ENCODE results near the gene TK1.

Gene TK1

DNA sequence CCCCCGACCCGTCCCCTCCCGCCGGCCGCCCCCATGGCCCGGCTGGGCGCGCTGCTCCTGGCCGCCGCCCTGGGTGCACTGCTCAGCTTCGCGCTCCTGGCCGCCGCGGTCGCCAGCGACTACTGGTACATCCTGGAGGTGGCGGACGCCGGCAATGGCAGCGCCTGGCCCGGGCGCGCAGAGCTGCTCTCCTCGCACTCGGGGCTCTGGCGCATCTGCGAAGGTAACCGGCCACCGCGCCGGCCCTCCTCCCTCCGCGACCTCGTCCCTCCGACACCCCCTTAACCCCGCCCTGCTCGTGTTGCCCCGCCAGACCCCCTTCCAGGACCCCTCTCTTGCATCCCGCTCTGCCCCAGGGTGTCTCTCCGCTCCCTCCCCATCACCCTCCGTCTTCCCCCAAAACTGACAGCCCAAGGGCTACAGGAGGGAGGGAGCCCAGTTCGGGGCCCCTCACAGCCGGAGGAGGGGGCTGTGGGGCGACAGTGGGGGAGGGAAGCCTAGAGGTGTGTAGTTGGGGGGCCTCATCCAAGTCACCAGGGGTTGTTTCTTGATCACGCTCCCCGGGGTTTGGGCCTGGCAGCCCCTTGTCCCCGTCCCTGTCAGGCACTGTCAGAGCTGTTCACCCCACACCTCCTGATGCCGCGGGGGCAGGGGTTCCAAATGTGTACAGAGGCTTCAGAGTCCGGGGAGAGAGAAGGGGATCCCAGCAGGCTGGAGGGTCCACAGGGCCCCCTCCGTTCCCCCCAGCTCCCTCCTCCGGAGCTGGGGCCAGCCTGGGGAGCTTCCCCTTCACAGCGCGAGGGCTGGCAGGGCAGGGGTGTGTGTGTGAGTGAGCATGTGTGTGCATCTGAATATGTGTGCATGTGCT is 45.4 kb upstream of the TK1 start:
- ChIA-PET CTCF (interaction anchor here (0.6 to 1.0 kb wide), 2 partner anchors 18 to 19 kb away, joined by 3 read pairs; no protein-coding TSS in a partner anchor), POLR2A (ENCODE audit: low non-redundant PET) (no interaction called here)
- H3K27ac ChIP-seq: no peak overlapping the region
- TF ChIP-seq, protein P1, sequence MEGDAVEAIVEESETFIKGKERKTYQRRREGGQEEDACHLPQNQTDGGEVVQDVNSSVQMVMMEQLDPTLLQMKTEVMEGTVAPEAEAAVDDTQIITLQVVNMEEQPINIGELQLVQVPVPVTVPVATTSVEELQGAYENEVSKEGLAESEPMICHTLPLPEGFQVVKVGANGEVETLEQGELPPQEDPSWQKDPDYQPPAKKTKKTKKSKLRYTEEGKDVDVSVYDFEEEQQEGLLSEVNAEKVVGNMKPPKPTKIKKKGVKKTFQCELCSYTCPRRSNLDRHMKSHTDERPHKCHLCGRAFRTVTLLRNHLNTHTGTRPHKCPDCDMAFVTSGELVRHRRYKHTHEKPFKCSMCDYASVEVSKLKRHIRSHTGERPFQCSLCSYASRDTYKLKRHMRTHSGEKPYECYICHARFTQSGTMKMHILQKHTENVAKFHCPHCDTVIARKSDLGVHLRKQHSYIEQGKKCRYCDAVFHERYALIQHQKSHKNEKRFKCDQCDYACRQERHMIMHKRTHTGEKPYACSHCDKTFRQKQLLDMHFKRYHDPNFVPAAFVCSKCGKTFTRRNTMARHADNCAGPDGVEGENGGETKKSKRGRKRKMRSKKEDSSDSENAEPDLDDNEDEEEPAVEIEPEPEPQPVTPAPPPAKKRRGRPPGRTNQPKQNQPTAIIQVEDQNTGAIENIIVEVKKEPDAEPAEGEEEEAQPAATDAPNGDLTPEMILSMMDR (conservative IDR thresholded peaks at IDR 0.05; ENCODE audit: low read depth): no peak
- no peak for DNase-seq (ENCODE audit: low spot score)

DNA sequence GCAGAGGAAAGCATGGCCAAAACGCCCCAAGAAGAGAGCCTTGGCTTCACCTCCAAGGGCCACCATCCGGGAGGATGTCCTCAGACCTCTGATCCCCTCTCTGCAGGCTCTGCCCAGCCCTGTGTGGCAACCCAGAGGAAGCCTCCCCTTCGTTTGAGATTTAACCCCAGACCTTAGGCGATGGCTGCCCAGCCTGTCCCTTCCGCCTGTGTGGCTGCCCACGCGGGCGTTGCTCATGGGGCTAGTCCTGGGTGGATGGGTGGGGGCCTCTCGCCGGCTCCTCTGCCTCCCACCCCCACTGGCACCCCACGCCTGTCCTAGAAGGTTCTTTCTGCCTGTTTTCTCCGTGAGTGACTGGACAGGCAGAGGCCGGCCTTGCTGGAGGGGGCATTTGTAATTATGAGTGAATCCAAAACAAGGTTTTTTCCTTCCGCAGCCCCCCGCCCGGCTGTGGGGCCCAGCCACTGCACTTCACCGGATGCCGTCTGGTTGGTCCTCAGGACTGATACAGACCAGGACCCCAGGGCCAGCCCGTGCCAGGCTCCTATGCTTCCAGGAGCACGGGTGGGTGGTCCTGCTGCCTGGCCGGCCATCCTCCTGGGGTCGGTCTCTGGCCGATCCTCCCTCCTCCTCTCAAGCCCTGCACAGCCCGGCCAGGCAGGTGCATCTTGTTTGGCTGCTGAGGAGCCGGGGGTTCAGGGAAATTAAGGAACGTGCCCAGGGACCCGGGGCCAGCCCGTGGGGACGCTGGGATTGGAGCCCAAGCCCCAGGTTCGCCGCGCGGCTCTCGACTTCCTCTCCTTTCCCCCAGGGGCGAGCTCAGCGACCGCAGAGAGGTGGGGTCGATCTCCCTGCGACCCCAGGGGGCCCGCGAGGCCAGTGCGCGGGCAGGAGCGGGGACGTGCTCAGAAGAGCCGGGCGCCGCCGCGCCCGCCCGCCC is 44.4 kb upstream of the TK1 start, which contains the start of gene TMEM235:
Gene TMEM235, plus strand, starts transcription at position 636 of the 940 bp plus-strand sequence. CDS start 393 bp downstream, outside the sequence.
- DNase-seq (ENCODE audit: low spot score): no peak
- H3K27ac ChIP-seq: no peak within 1 kb of the TSS
- TF ChIP-seq, protein P1 (conservative IDR thresholded peaks at IDR 0.05; ENCODE audit: low read depth): no peak
- POLR2A ChIA-PET (ENCODE audit: low non-redundant PET): no interaction called here
- CTCF ChIA-PET: interaction anchor here (0.6 kb wide), 1 partner anchor 20 kb away, joined by 3 read pairs; no protein-coding TSS in a partner anchor

DNA sequence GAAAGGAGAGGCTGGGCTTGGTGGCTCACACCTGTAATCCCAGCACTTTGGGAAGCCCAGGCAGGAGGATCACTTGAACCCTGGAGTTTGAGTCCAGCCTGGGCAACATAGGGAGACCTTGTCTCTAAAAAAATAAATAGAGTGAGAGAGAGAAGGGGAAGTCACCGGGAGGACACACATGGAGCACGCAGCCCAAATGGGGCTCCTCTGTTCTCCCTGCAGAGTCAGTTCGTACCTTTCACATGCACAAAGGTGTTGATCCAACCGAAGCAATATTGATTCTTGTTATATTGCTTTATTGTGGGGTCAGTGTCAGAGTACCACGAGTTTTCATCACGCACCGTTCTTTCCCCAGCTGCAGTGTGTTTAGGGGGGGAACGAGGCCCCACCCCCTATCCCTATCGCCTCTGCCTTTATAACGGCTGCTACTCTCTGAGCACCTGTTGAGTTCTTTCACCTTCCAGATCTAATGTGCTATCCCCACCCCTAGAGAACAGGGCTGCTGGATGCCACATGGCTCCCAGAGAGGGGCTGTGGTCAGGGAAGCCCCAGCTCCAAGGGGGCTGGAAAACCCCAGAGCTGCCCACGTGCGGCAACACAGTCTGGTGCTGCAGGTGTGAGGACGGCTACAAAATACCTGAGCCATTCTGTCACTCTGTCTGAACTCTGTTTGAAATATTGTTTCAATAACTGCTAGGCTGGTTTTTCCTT is 43.6 kb upstream of the TK1 start:
- no peak overlapping the region for H3K27ac ChIP-seq
- no peak for DNase-seq (ENCODE audit: low spot score)
- POLR2A ChIA-PET (ENCODE audit: low non-redundant PET): no interaction called here
- TF ChIP-seq, protein P1 (conservative IDR thresholded peaks at IDR 0.05; ENCODE audit: low read depth): no peak
- CTCF ChIA-PET: interaction anchor here (0.6 kb wide), 1 partner anchor 127 kb away, joined by 3 read pairs; no protein-coding TSS in a partner anchor

DNA sequence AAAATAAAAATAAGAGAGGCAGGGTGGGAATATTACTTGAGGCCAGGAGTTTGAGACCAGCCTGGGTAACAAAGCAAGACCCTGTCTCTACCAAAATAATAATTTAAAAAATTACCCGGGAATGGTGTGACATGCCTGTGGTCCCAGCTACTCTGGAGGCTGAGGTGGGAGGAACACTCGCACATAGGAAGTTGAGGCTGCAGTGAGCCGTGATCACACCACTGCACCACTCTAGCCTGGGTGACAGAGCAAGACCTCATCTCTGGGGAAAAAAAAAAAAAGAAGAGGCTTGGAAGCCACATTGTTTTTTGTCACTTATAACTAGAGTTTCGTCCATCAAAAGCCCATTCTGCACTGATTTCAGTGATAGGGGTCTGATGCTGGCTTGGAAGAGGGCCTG is 41.3 kb upstream of the TK1 start:
- DNase-seq (ENCODE audit: low spot score): no peak
- TF ChIP-seq, protein P1 (conservative IDR thresholded peaks at IDR 0.05; ENCODE audit: low read depth): no peak
- ChIA-PET CTCF (interaction anchor here (0.6 to 1.2 kb wide), 3 partner anchors 23 to 76 kb away, joined by 3 to 6 read pairs (median 4); no protein-coding TSS in a partner anchor), POLR2A (ENCODE audit: low non-redundant PET) (no interaction called here)
- no peak overlapping the region for H3K27ac ChIP-seq

DNA sequence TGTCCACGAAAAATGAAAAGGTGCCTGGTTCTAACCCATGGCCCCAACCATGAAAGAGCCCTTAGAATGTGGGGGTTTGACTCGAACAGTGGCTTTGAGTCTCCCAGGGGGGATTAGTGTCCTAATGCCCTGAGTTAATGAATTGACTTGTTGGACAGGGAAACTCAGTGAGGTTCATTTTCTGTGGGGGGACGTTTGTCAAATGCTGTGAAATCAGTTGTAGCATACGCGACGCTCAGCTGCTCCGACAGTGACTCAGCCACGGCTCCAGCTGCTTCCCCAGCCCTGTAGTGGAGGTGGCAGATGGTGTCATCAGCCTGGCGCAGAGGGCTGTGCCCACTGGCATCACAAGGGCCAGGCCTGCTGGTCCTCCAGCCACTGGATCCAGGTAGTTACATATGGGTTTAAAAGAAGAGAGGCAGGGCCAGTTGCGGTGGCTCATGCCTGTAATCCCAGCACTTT is 40.6 kb upstream of the TK1 start:
- no peak for DNase-seq (ENCODE audit: low spot score)
- ChIA-PET POLR2A (ENCODE audit: low non-redundant PET) (no interaction called here), CTCF (interaction anchor here (0.9 to 1.4 kb wide), 2 partner anchors 12 to 23 kb away, joined by 3 to 5 read pairs; no protein-coding TSS in a partner anchor)
- TF ChIP-seq, protein P1 (conservative IDR thresholded peaks at IDR 0.05; ENCODE audit: low read depth): no peak
- H3K27ac ChIP-seq: no peak overlapping the region

Data from RWPE1 (cell line).